Measurements from ENCODE around the gene ZNF180. TPM values are rescaled to one million over a fixed set of nuclear protein-coding genes. Genes with fewer than 3 reads are reported as not detected.

ZNF180 gene
- total and polyA plus RNA-seq, 2 donors (not counting 3 experiments of a cell fraction or from before 2014, with no cell fraction given) = 2.1 to 8.6 TPM

- POLR2A ChIA-PET = no interaction called here
- no peaks in the 10 kb centered on the region for H4K20me1 ChIP-seq (replicated peaks; ENCODE audit: control insufficient read depth, extremely low read depth, insufficient read depth, low read length)
- TF ChIP-seq POLR2AphosphoS5 (IDR thresholded peaks at IDR 0.05; ENCODE audit: insufficient read depth, low read depth, low read length) (no peak), EZH2 (IDR thresholded peaks at IDR 0.05; ENCODE audit: borderline replicate concordance, low read depth, low read length, severe bottlenecking) (no peak), POLR2A (IDR thresholded peaks at IDR 0.05; ENCODE audit: low read depth, low read length) (no peak), CTCF (IDR thresholded peaks at IDR 0.05; ENCODE audit: extremely low read depth in 1 of 2, insufficient read depth in 1 of 2, low read depth in 1 of 2, low read length in 2 of 2) (no peak), MYC (IDR thresholded peaks at IDR 0.05; ENCODE audit: low read depth, low read length) (no peak), JUN (IDR thresholded peaks at IDR 0.05; ENCODE audit: borderline replicate concordance, insufficient read depth, insufficient read length, low read depth) (no peak), GATA2 (IDR thresholded peaks at IDR 0.05; ENCODE audit: insufficient read depth, insufficient read length, low read depth, low read length) (no peak), MAX (IDR thresholded peaks at IDR 0.05; ENCODE audit: insufficient read depth, insufficient read length) (no peak), FOS (IDR thresholded peaks at IDR 0.05; ENCODE audit: borderline replicate concordance, insufficient read depth, low read length) (no peak)
- H2AFZ ChIP-seq (ENCODE audit: low read depth, low read length) = no peak overlapping the region
- CTCF ChIA-PET = interaction anchor here (1.1 to 1.4 kb wide), 2 partner anchors 168 to 222 kb away, joined by 3 read pairs; no protein-coding TSS in a partner anchor
- no peaks in the 10 kb centered on the region for H3K9me1 ChIP-seq (replicated peaks; ENCODE audit: control insufficient read depth, extremely low read depth, insufficient read depth, low read length)
- FAIRE-seq = no peak
- H3K4me2 ChIP-seq (ENCODE audit: insufficient read depth, low read length) = no peak overlapping the region
- peaks cover 0 to 2% of the 10 kb centered on the region in 2 experiments for H3K27me3 ChIP-seq (ENCODE audit: control insufficient read depth in 2 of 2, insufficient read depth in 2 of 2, low read length in 2 of 2)
- no peaks in the 10 kb centered on the region for H3K36me3 ChIP-seq (ENCODE audit: control insufficient read depth in 2 of 2, extremely low read depth in 1 of 2, insufficient read depth in 2 of 2, low read length in 2 of 2)
- dilution Hi-C loops (cut with MboI; ENCODE audit: extremely low pct_ligation_motif_present, low sequenced_read_pairs) = no loop called here
- BruUV-seq (replicated peaks) = no TSS peak
- no peak overlapping the region for H3K27ac ChIP-seq (ENCODE audit: insufficient read depth, low read depth, low read length)
- H3K79me2 ChIP-seq (ENCODE audit: control insufficient read depth, insufficient read depth, low read length) = no peaks in the 10 kb centered on the region
- H3K9me3 ChIP-seq (replicated peaks; ENCODE audit: control insufficient read depth, insufficient read depth, low read length) = no peaks in the 10 kb centered on the region
- H3K4me1 ChIP-seq (ENCODE audit: control insufficient read depth, extremely low read depth, insufficient read depth, low read length) = no peaks in the 10 kb centered on the region
- H3K9ac ChIP-seq (replicated peaks; ENCODE audit: extremely low read depth, insufficient read depth, low read length) = no peak overlapping the region
- no peak for DNase-seq (ENCODE audit: low read depth, low spot score)
- intact Hi-C loops (cut with micrococcal nuclease) = no loop called here
- no peak overlapping the region for H3K4me3 ChIP-seq (replicated peaks in 1 of 3; ENCODE audit: insufficient read depth in 1 of 3, low read depth in 1 of 3, low read length in 3 of 3)
These were observed 49.2 kb upstream of the ZNF180 start for GRCh38 chr19:44549507-44549906.

All from endothelial cell of umbilical vein (primary cell).